ELF-1 (cell line): ENCODE data around the gene C1RL.

Experiments
- DNase-seq: peaks from one replicate; pipeline ENCODE4 v3.0.0-alpha.2; 2016; ENCODE audit warnings: low read depth, low spot score

Gene C1RL

GRCh38 chr12:7092229-7092985, 16.6 kb downstream of the C1RL start, which contains the start of gene C1R:
C1R (minus strand) TSS chr12:7092445; CDS start chr12:7092388, 57 bp downstream.
- DNase-seq: peak; percentile 74

GRCh38 chr12:7091660-7092228, 17.3 kb downstream of the C1RL start:
- no peak for DNase-seq

DNA sequence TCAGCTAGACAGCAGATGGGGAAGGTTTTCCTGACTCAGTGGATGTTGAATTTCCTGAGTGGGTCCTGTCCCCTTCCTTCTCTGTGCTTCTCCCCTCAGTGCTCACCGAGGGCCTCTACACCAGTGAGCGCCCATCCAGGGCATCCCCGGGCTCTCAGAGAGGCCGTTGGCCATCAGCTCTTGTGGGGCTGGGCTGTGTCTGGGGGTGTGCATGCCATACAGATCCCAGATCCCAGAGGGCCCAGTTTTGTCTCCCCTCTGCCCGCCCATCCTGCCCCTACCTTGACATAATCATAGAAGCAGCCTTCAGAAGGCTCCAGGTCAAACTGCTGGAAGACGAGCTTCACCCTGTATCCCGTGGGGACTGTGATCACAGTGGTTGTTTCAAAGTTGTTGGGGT, 17.8 kb downstream of the C1RL start:
- no peak for DNase-seq

- peak; percentile 68 for DNase-seq
Measured at GRCh38 chr12:7090222-7090998, 18.6 kb downstream of the C1RL start.

- no peak for DNase-seq
Measured at GRCh38 chr12:7089196-7089871, 19.7 kb downstream of the C1RL start.

GRCh38 chr12:7083125-7083524, 25.9 kb downstream of the C1RL start:
- DNase-seq: no peak

DNA sequence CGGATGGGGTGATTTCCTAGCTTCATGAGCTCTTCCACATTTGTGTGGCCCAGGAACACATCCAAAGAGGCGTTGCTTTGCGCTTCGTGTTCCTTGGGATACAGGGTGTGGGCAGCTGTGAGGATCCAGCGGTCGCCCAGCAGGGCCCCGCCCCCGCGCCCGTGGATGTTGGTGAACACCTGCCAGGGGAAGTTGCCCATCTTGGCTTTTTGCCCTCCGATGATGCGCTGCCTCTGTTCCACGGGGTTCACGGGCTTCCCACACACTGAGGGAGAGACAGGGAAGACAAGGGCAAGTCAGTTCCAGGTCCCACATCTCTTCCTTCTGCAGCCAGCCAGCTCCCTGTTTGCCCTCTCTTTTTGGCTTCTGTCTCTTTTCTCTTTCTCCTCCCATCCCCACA, 28.0 kb downstream of the C1RL start:
- DNase-seq: no peak

- no peak for DNase-seq
Measured at GRCh38 chr12:7079826-7080125, 29.2 kb downstream of the C1RL start.

DNA sequence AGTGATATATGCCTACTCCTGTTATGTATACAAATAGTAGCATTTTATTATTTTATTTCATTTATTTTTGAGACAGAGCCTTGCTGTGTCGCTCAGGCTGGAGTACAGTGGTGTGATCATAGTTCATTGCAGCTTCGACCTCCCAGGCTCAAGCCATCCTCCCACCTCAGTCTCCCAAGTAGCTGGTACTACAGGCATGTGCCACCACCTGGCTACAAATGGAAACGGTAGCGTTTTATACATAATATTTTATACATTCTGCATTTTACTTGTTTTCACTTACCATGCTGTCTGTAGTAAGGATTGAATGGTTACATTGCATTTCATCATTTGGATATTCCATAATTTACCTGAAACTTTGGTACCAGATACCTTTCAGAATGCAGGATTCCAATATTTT, 30.9 kb downstream of the C1RL start:
- DNase-seq: no peak

DNA sequence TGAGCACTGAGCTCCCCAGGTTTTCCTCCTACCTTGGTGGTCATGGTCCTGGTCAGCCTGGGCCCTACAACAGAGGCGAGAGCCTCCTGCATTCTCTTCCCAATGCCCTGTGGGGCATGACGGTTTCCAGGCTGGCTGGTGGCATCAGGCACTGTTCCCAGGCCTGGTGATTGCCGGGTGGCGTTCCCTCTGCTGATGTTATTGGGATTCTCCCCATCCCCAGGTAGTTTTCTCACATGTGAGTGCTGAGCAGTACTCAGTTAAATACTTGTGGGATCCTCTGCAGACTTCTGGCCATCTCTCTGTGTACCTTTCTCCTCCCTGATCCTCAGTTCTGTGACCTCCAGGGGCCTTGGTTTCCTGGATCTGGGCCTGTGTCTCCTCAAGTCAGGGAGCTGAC, 32.5 kb downstream of the C1RL start:
- no peak for DNase-seq

- no peak for DNase-seq
Measured at GRCh38 chr12:7075939-7076338, 33.1 kb downstream of the C1RL start.

- DNase-seq: no peak
Measured at GRCh38 chr12:7075518-7075917, 33.5 kb downstream of the C1RL start.

DNA sequence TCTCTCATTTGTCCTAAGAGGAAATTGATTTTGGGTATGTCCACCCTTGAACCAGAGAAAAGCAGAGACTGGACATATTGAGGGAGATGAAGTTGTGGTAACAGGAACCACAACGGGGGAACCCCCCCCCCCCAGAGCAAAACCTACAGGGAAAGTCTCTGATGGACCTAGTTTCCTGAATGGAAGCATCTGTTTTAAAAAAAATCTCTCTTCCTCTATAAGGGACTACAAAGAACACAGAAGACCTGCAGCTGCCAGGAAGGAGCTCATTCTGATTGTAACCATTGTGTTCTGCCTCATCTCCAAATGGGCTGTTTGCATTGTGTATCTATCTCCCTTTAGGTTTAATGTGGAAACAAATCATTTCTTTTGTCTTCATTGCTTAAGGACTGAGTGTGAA, 35.1 kb downstream of the C1RL start:
- no peak for DNase-seq

- no peak for DNase-seq
Measured at GRCh38 chr12:7072554-7072953, 36.5 kb downstream of the C1RL start.

DNA sequence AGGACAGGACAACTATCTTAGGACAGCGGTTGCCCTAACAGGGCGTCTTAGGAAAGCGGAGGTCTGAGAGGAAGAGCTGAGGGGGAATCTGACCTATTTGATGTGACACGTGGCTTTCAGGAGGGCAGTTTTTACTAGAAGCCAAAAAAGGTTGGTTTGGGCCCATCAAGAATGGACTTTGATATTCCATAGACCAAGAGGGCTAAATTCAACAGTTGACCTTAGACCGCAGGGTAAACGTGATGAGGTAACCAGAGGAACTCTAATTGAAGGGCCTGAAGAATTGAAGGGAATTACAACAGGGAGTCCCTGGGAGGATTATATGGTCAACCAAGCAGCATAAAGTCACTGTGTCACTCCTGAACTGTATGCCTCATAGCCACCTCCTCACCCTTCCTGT, 37.0 kb downstream of the C1RL start:
- DNase-seq: no peak

- no peak for DNase-seq
Measured at GRCh38 chr12:7069386-7069785, 39.6 kb downstream of the C1RL start.

DNA sequence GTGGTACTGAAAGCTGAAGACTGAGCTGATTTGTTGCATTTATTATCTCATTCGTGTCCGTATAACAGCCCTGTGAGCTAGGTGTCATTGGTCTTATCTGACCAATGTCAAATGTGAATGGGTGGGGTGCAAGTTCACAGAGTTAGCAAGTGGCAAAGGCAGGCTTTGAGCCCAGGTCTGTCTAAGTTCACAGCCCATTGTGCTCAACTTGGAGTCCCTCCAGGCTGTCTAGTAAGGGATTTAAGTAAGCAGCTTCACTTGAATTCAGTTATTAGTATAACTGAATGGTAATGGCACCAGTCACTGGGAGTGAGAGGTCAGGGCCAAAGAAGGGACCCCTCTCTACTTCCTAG, 40.0 kb downstream of the C1RL start:
- DNase-seq: no peak

DNA sequence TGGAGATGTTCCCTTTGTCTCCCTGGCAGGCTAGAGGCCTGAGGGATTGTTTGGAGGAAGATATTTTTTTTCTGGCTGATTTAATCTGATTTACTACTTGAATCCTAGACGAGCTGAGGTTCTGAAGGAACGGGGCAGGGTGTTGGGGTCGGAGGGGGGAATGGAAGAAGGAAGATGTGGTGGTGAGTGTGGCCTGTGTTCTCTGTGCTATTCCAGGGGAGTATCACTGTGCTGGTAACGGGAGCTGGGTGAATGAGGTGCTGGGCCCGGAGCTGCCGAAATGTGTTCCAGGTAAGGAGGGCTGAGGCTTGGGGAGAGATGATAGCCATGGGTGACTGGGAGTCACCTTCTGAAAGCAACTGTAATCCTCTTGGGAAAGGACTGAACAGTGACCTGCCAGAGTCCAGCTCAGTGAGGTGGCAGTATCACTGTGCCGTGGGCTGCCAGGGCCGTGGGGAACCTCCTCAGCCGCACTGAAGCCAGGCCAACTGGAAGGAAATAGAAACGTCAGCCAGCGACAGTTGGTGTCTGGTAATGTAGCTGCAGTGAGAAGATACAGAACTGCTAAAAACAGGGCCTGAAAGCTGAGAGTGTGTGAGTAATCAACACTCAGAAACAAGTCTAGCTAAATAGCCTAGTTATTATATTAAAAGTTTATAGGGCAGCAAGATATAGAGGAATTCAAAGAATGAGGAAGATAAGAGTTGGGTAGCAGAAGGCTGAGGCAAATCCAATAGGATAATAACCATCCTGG, 40.6 kb downstream of the C1RL start:
- DNase-seq: peak; percentile 6

- DNase-seq: no peak
Measured at GRCh38 chr12:7067096-7067495, 41.9 kb downstream of the C1RL start.

- no peak for DNase-seq
Measured at GRCh38 chr12:7066596-7066995, 42.4 kb downstream of the C1RL start.

DNA sequence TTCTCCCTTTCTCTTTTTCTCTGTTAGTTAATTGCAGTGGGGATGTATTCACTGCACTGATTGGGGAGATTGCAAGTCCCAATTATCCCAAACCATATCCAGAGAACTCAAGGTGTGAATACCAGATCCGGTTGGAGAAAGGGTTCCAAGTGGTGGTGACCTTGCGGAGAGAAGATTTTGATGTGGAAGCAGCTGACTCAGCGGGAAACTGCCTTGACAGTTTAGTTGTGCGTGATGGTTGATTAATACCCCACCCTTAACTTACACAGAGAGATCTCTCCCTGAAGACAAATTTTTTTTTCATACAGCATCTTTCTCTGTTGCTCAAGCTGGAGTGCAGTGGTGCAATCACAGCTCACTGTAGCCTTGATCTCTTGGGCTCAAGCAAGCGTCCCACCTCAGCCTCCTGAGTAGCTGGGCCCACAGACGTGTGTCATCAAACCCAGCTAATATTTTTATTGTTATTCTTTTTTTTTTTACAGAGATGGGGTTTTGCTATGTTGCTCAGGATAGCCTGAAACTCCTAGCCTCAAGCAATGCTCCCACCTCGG, 43.9 kb downstream of the C1RL start:
- no peak for DNase-seq
